A673 (cell line): ENCODE results near the gene KYNU.
"Not testable (repeated sequence)": the region's sequence is repeated elsewhere in the genome, so short reads cannot be mapped to it uniquely, and the experiment has no call there.

ENCODE experiments used
- CTCF ChIP-seq: fragments of 300-800, 200-600 bp; sonication (generic); conservative IDR thresholded peaks from 2 replicates; pipeline ENCODE4 v1.5.1; 2017; ENCODE audit warnings: low read depth, mild to moderate bottlenecking, antibody characterized with exemption, low read length, moderate library complexity, mixed read lengths
- EZH2 ChIP-seq: fragments of 200-600 bp; sonication (generic); IDR thresholded peaks from 2 replicates; pipeline ENCODE4 v1.6.1; 2017; ENCODE audit warnings: borderline replicate concordance, low read depth, mild to moderate bottlenecking, mixed read lengths, antibody characterized with exemption, low read length; ENCODE audit not compliant: poor library complexity, severe bottlenecking

DNA sequence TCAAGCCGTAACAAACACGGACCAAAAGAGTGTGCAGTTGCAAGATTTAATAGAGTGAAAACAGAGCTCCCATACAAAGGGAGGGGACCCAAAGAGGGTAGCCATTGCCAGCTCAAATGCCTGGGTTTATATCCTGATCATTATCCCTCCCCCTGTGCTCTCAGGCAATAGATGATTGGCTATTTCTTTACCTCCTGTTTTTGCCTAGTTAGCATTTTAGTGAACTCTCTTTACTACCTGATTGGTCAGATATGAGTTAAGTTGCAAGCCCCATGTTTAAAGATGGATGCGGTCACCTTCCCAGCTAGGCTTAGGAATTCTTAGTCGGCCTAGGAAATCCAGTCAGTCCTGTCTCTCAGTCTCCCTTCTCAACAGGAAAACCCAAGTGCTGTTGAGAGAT, 22.9 kb downstream of the KYNU start:
- not testable (repeated sequence) for TF ChIP-seq CTCF, EZH2
